D721Med (cell line): ENCODE data around the gene FGFR3.

Experiments used
- DNase-seq: peaks from one replicate; pipeline ENCODE4 v3.0.0; 2011; ENCODE audit warnings: low spot score; ENCODE audit not compliant: insufficient read length
- FAIRE-seq: peaks from 2 replicates; lab custom pipeline; 2011; peaks lifted over from hg19 to GRCh38; lab: Jason Lieb, UNC
- CTCF ChIP-seq: IDR thresholded peaks from 2 replicates; pipeline ENCODE4 v1.5.1; 2012; ENCODE audit warnings: mild to moderate bottlenecking, control low read depth; ENCODE audit not compliant: insufficient read depth; ENCODE audit errors: missing control alignments

FGFR3 gene

DNA sequence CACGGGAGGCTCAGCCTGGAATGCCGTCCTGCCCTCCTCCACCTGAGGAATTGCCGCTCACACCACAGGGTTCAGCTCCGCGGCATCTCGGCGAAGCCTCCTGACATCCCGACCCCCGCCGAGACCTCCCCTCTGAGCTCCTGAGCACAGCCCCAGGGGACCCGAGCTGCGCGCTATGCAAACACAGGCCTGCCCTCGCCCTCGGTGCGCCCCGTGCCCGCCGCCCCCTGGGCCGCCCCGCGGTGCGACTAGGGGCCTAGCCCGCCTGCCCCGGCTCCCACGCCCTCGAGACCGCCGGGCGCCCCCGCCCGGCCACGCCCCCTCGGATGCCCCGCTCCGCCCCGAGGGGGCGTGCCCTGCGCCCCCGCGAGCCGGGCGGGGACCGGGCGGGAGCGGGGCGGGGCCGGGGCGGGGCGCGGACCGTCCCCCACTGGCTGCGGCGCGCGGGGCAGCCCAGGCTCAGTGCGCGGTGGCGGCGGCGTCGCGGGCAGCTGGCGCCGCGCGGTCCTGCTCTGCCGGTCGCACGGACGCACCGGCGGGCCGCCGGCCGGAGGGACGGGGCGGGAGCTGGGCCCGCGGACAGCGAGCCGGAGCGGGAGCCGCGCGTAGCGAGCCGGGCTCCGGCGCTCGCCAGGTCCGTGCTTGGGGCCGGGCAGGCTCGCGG lies at the start of gene FGFR3:
Gene FGFR3 (plus strand): TSS at position 462 of the 664 bp plus-strand sequence. CDS start 642 bp downstream, outside the sequence.
- DNase-seq (peak; percentile 98), FAIRE-seq (no peak)
- TF ChIP-seq CTCF = no peak

DNA sequence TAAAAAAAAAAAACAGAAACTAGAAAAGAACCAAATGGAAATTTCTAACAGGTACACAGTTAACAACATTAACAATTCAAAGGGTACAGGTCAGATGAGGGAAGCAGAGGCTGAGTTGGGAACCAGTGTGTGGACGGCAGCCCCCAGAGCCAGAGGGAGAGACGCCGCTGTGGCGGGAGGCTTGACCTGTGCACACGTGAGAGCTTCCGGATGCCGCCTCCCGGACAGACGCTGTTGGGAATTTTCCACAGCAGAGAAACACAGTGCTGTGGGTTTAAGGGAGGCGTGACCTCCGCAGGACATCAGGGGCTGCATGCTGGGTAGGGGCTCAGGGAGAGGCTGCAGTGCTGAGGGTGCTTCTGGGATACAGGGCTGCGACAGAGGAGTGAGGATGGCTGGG lies 49.5 kb upstream of the FGFR3 start:
- TF ChIP-seq CTCF = no peak
- no peak for FAIRE-seq

DNA sequence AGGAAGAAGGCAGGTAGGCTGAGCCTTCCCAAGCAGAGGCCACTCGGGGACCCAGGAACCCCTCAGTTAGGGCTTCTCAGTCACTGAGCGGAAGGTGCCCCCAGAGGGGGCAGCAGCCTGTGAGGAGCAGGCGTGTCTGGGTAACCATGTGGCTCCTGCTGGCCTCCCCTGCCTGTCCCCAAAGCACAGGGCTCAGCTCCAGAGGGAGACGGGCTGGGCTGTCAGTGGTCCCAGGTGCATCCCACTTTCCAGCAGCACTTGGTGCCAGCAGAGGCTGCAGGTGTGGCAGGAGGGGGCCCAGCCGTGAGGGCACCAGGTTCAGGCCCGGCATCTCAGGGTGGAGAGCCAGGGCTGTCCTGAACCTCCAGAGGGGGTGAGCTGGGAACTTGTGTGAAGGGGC lies 49.1 kb upstream of the FGFR3 start:
- TF ChIP-seq CTCF = no peak
- FAIRE-seq = no peak
- DNase-seq = no peak

More for the DNA sequence above, 49.5 kb upstream of the FGFR3 start:
- DNase-seq = no peak

DNA sequence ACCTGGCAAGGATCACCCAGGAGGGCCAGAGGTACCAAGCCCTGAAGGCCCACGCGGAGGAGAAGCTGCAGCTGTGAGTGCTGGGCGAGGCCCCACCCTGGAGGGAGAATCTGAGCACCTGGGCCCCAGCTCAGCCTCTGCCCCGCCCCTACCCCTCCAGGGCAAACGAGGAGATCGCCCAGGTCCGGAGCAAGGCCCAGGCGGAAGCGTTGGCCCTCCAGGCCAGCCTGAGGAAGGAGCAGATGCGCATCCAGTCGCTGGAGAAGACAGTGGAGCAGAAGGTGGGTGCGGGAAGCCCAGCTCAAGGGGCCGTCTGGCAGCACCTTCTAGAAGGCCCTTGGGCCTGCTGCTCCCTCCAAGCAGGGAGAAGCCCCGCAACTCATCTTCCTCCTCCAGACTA lies 48.5 kb upstream of the FGFR3 start:
- no peak for FAIRE-seq
- DNase-seq = no peak
- no peak for TF ChIP-seq CTCF

GRCh38 chr4:1745165-1745564 lies 47.9 kb upstream of the FGFR3 start:
- no peak for TF ChIP-seq CTCF
- DNase-seq (no peak), FAIRE-seq (no peak)

GRCh38 chr4:1745697-1746096 lies 47.4 kb upstream of the FGFR3 start:
- TF ChIP-seq CTCF = no peak
- FAIRE-seq (no peak), DNase-seq (no peak)

DNA sequence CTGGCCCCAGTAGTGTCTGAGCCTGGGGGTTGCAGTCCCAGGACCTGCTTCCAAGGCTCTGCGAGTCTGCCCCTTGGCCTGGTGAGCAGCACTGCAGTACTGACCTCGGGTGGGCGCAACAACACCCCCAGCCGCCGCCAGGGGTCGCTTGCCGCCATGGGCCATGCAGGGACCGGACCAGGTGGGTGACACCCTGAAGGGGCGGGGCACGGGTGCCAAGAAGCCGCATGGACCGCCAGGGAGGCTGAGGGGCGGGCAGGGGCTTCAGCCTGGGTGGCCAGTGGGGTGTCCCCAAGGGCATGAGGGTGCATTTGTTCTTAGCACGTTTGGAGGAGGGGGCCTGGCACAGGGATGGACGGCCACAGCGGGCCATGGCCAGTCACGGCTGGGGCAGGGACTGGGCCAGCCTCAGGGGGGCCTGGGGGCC lies 46.8 kb upstream of the FGFR3 start:
- DNase-seq = peak; percentile 88
- FAIRE-seq = no peak
- TF ChIP-seq CTCF = peak; percentile 74
